GM18505 (cell line): Measurements from ENCODE around the gene ZMAT3.
A peak's percentile ranks its signal among the peaks of the same experiment; 100 is the strongest.

ENCODE experiments used
- ATAC-seq: cut with Tn5 transposase; IDR thresholded peaks from one replicate; pipeline ENCODE4 v1.9.1; 2021; ENCODE audit not compliant: unreplicated experiment
- POLR2A ChIP-seq: IDR thresholded peaks from 4 replicates; pipeline ENCODE4 v1.6.1; 2011; ENCODE audit warnings: borderline replicate concordance; ENCODE audit not compliant: insufficient read depth, insufficient read length; ENCODE audit errors: extremely low read depth

ZMAT3 gene

GRCh38 chr3:178989821-178990220 lies 81.8 kb downstream of the ZMAT3 start:
- no peak for ATAC-seq
- no peak for TF ChIP-seq POLR2A

- no peak for TF ChIP-seq POLR2A
- ATAC-seq: no peak
Observed at GRCh38 chr3:178987745-178988144, 83.9 kb downstream of the ZMAT3 start.

- no peak for ATAC-seq
- no peak for TF ChIP-seq POLR2A
Observed at GRCh38 chr3:178986456-178986855, 85.2 kb downstream of the ZMAT3 start.

DNA sequence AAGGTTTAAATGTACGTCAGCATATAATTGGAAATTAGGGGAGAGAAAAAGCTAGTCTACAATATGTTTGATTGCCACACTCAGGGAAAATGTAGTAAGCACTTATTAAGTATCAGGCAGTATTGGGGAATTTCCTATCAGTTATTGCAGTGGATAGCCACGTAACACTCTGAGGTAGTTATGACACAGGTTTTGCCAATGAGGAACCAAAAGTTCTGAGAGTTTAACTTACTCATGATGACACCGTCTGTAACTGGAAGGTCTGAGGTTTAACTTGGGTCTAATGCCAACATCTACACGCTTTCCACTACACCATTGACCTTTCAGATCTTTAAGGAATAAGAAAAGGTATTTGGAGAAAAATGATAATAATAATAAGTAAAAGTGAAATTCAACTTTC lies 89.5 kb downstream of the ZMAT3 start:
- peak; percentile 91 for ATAC-seq
- no peak for TF ChIP-seq POLR2A

GRCh38 chr3:178975320-178975719 lies 96.3 kb downstream of the ZMAT3 start:
- ATAC-seq: no peak
- no peak for TF ChIP-seq POLR2A

- no peak for ATAC-seq
Observed at GRCh38 chr3:178971614-178972013, 100.0 kb downstream of the ZMAT3 start.

DNA sequence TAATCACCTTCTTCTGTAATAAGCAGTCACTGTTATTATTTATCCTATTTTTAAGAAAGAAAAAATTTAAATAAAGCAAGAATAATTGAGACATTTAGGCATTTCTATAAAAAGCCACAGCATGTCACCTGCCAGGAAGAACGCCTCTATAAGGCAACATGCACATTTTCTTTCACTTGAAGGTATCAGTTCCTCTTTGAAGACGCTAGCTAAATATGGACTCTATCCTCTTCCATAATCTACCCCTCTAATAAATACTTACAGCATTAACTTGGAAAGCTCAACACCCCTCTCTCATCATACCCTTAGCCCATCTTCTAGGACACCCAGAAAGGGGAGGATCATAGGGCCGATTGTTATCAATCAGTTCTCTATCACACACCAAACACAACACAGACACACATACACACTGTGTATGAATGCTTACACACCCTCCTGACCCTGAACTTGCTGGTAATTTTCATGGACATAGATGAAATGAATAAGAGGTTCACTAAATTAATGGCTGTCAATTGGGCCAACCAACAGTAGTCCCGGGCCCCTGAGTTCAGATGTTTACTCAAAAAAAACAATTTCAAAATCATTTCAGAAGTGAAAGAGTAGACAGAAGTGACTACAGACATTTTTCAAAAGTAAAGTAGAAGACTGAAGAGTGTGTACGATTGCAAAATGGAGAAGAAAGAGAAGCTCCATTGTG lies 102.5 kb downstream of the ZMAT3 start:
- ATAC-seq: peak; percentile 85
- TF ChIP-seq POLR2A: no peak

More at GRCh38 chr3:178971614-178972013, 100.0 kb downstream of the ZMAT3 start:
- TF ChIP-seq POLR2A: no peak
